Measurements from ENCODE around the gene STYXL2.

STYXL2 gene

GRCh38 chr1:167064621-167065020 is 29.3 kb upstream of the STYXL2 start:
- TF ChIP-seq EZH2phosphoT487 (IDR thresholded peaks at IDR 0.05; ENCODE audit: low read depth) (no peak), CTCF (IDR thresholded peaks at IDR 0.05; ENCODE audit: low read depth, low read length) (no peak)
- H3K27me3 ChIP-seq (ENCODE audit: low read depth, low read length): peaks cover 7% of the 10 kb centered on the region

GRCh38 chr1:167065471-167065870 is 28.4 kb upstream of the STYXL2 start:
- no peaks in the 10 kb centered on the region for H3K9me3 ChIP-seq (ENCODE audit: insufficient read depth, low read length)
- H3K4me3 ChIP-seq (ENCODE audit: low read length): no peak overlapping the region
- no peak overlapping the region for H2AFZ ChIP-seq (ENCODE audit: low read depth, low read length)
- H3K36me3 ChIP-seq (replicated peaks; ENCODE audit: low read depth, low read length): no peaks in the 10 kb centered on the region
- no peak overlapping the region for H3K27ac ChIP-seq (ENCODE audit: low read length)
- peaks cover 6% of the 10 kb centered on the region for H3K4me1 ChIP-seq (ENCODE audit: low read length)
- H3K4me2 ChIP-seq (ENCODE audit: low read length): no peak overlapping the region
- no peaks in the 10 kb centered on the region for H4K20me1 ChIP-seq (ENCODE audit: insufficient read depth, low read length)
- no peaks in the 10 kb centered on the region for H3K79me2 ChIP-seq (ENCODE audit: low read length)
- no peak for TF ChIP-seq EZH2phosphoT487 (IDR thresholded peaks at IDR 0.05; ENCODE audit: low read depth)
- H3K27me3 ChIP-seq (ENCODE audit: low read depth, low read length): peaks cover 16% of the 10 kb centered on the region
- H3K9ac ChIP-seq (ENCODE audit: low read length): no peak overlapping the region

More at GRCh38 chr1:167064621-167065020, 29.3 kb upstream of the STYXL2 start:
- H3K9me3 ChIP-seq (ENCODE audit: insufficient read depth, low read length): no peaks in the 10 kb centered on the region
- H3K4me3 ChIP-seq (ENCODE audit: low read length): no peak overlapping the region
- H3K27ac ChIP-seq (ENCODE audit: low read length): no peak overlapping the region
- no peak overlapping the region for H3K4me2 ChIP-seq (ENCODE audit: low read length)
- H3K79me2 ChIP-seq (ENCODE audit: low read length): no peaks in the 10 kb centered on the region
- no peak overlapping the region for H3K9ac ChIP-seq (ENCODE audit: low read length)
- H2AFZ ChIP-seq (ENCODE audit: low read depth, low read length): no peak overlapping the region
- no peaks in the 10 kb centered on the region for H3K36me3 ChIP-seq (replicated peaks; ENCODE audit: low read depth, low read length)
- peaks cover 9% of the 10 kb centered on the region for H3K4me1 ChIP-seq (ENCODE audit: low read length)
- no peaks in the 10 kb centered on the region for H4K20me1 ChIP-seq (ENCODE audit: insufficient read depth, low read length)

- Histone ChIP-seq H3K4me1 (ENCODE audit: low read length) (peaks cover 4% of the 10 kb centered on the region), H3K4me2 (ENCODE audit: low read length) (peak overlapping the region; percentile 95), H3K27ac (ENCODE audit: low read length) (no peak overlapping the region), H3K9me3 (ENCODE audit: insufficient read depth, low read length) (no peaks in the 10 kb centered on the region), H3K79me2 (ENCODE audit: low read length) (no peaks in the 10 kb centered on the region), H4K20me1 (ENCODE audit: insufficient read depth, low read length) (no peaks in the 10 kb centered on the region), H3K36me3 (replicated peaks; ENCODE audit: low read depth, low read length) (no peaks in the 10 kb centered on the region), H3K27me3 (ENCODE audit: low read depth, low read length) (peaks cover 26% of the 10 kb centered on the region), H3K9ac (ENCODE audit: low read length) (peak overlapping the region; percentile 53), H3K4me3 (ENCODE audit: low read length) (peak overlapping the region; percentile 72), H2AFZ (ENCODE audit: low read depth, low read length) (peak overlapping the region; percentile 71)
- no peak for TF ChIP-seq EZH2phosphoT487 (IDR thresholded peaks at IDR 0.05; ENCODE audit: low read depth)
- TF ChIP-seq CTCF (IDR thresholded peaks at IDR 0.05; ENCODE audit: low read depth, low read length): peak; percentile 98
Measured at GRCh38 chr1:167066333-167067122, 27.3 kb upstream of the STYXL2 start.

DNA sequence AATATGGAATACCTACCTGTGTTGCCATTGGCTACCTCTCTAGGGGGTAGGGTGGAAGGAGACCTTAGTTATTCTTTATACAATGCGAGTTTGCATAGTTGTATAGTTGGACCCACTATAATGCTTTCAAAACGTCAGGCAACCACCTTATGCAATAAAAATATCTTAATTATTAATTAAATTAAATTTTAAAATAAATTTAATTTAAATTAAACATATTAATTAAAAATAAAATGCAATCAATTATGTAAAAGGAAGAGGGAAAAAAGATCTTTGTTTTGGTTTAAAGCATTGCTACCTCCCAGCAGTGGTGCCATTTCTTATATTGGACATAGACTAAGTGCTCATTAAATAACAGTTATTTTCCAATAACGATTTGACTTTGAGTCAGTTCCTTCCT is 26.0 kb upstream of the STYXL2 start:
- Histone ChIP-seq H2AFZ (ENCODE audit: low read depth, low read length) (no peak overlapping the region), H4K20me1 (ENCODE audit: insufficient read depth, low read length) (no peaks in the 10 kb centered on the region), H3K4me1 (ENCODE audit: low read length) (peaks cover 4% of the 10 kb centered on the region), H3K9me3 (ENCODE audit: insufficient read depth, low read length) (no peaks in the 10 kb centered on the region), H3K79me2 (ENCODE audit: low read length) (no peaks in the 10 kb centered on the region), H3K4me2 (ENCODE audit: low read length) (no peak overlapping the region), H3K27ac (ENCODE audit: low read length) (no peak overlapping the region), H3K4me3 (ENCODE audit: low read length) (no peak overlapping the region), H3K27me3 (ENCODE audit: low read depth, low read length) (peaks cover 31% of the 10 kb centered on the region), H3K9ac (ENCODE audit: low read length) (no peak overlapping the region), H3K36me3 (replicated peaks; ENCODE audit: low read depth, low read length) (no peaks in the 10 kb centered on the region)
- no peak for TF ChIP-seq EZH2phosphoT487 (IDR thresholded peaks at IDR 0.05; ENCODE audit: low read depth)
- TF ChIP-seq CTCF (IDR thresholded peaks at IDR 0.05; ENCODE audit: low read depth, low read length): no peak

Measured in OCI-LY3 (cell line).